Stimulated activated naive CD8-positive, alpha-beta T cell treated with anti-CD3 and anti-CD28 coated beads, Interleukin-15, Interleukin-2, amounts not matched to agents 100 U/mL and 50 U/mL, for 24 hours (primary cell): ENCODE results near the gene FAM76A.
"Not testable (repeated sequence)": the region's sequence is repeated elsewhere in the genome, so short reads cannot be mapped to it uniquely, and the experiment has no call there.

Experiments
- ATAC-seq: fragments of 150-1000 bp; cut with Tn5 transposase; one replicate; pipeline ENCODE4 v1.10.0; 2021
- DNase-seq: peaks from one replicate; pipeline ENCODE4 v3.0.0; 2021

Gene FAM76A

GRCh38 chr1:27724961-27725373, 794 bp upstream of the FAM76A start:
- ATAC-seq, result no peak
- DNase-seq, result no peak

GRCh38 chr1:27726173-27727044, 648 bp downstream of the FAM76A start:
- DNase-seq (peak; percentile 60), ATAC-seq (peak; percentile 2)

- ATAC-seq (no peak), DNase-seq (no peak)
Observed at GRCh38 chr1:27727126-27727525, 1.4 kb downstream of the FAM76A start.

GRCh38 chr1:27736252-27736651, 10.5 kb downstream of the FAM76A start:
- no peak for DNase-seq
- ATAC-seq, result no peak

GRCh38 chr1:27741121-27741520, 15.4 kb downstream of the FAM76A start:
- DNase-seq (no peak), ATAC-seq (no peak)

GRCh38 chr1:27744556-27744955, 18.8 kb downstream of the FAM76A start:
- DNase-seq, result no peak
- ATAC-seq, result no peak

- DNase-seq (no peak), ATAC-seq (no peak)
Observed at GRCh38 chr1:27745466-27745865, 19.7 kb downstream of the FAM76A start.

GRCh38 chr1:27752360-27752759, 26.6 kb downstream of the FAM76A start:
- DNase-seq (no peak), ATAC-seq (no peak)

GRCh38 chr1:27755286-27755685, 29.5 kb downstream of the FAM76A start:
- no peak for ATAC-seq

GRCh38 chr1:27755865-27756264, 30.1 kb downstream of the FAM76A start:
- no peak for ATAC-seq
- DNase-seq, result no peak

More at GRCh38 chr1:27755286-27755685, 29.5 kb downstream of the FAM76A start:
- DNase-seq, result no peak

- ATAC-seq (no peak), DNase-seq (no peak)
Observed at GRCh38 chr1:27759236-27759635, 33.5 kb downstream of the FAM76A start.

GRCh38 chr1:27760426-27760825, 34.7 kb downstream of the FAM76A start:
- ATAC-seq (no peak), DNase-seq (no peak)

GRCh38 chr1:27762033-27762432, 36.3 kb downstream of the FAM76A start:
- ATAC-seq, result no peak

GRCh38 chr1:27763358-27763757, 37.6 kb downstream of the FAM76A start:
- no peak for DNase-seq
- ATAC-seq, result no peak

More at GRCh38 chr1:27762033-27762432, 36.3 kb downstream of the FAM76A start:
- DNase-seq, result no peak

GRCh38 chr1:27770293-27770830, 44.6 kb downstream of the FAM76A start:
- no peak for DNase-seq

GRCh38 chr1:27772036-27772931, 46.5 kb downstream of the FAM76A start:
- DNase-seq, result no peak

More at GRCh38 chr1:27770293-27770830, 44.6 kb downstream of the FAM76A start:
- no peak for ATAC-seq

GRCh38 chr1:27772932-27773825, 47.4 kb downstream of the FAM76A start, which contains the start of gene STX12:
STX12 (plus strand) TSS chr1:27773219; CDS start chr1:27773308, 89 bp downstream.
- DNase-seq, result peak; percentile 99
- peak; percentile 98 for ATAC-seq

More at GRCh38 chr1:27772036-27772931, 46.5 kb downstream of the FAM76A start:
- no peak for ATAC-seq

GRCh38 chr1:27773826-27774445, 48.2 kb downstream of the FAM76A start:
- ATAC-seq (no peak), DNase-seq (no peak)

GRCh38 chr1:27774654-27775053, 48.9 kb downstream of the FAM76A start:
- DNase-seq, result no peak
- no peak for ATAC-seq

- DNase-seq, result not testable (repeated sequence)
Observed at GRCh38 chr1:27775336-27775735, 49.6 kb downstream of the FAM76A start.

GRCh38 chr1:27776276-27776675, 50.5 kb downstream of the FAM76A start:
- not testable (repeated sequence) for ATAC-seq

More at GRCh38 chr1:27775336-27775735, 49.6 kb downstream of the FAM76A start:
- not testable (repeated sequence) for ATAC-seq

More at GRCh38 chr1:27776276-27776675, 50.5 kb downstream of the FAM76A start:
- not testable (repeated sequence) for DNase-seq
